Erythroblast (primary cell): ENCODE data around the gene PLEKHF1.
"Not testable (repeated sequence)": the region's sequence is repeated elsewhere in the genome, so short reads cannot be mapped to it uniquely, and the experiment has no call there.

Experiments used
- DNase-seq, 2 experiments: peaks; one replicate each; lab custom pipeline; 2025; lab: John Stamatoyannopoulos, UW
- GATA1 ChIP-seq: IDR thresholded peaks from 2 replicates; pipeline ENCODE4 v1.6.1; 2011; ENCODE audit warnings: low read depth, mild to moderate bottlenecking, control low read depth, low read length, moderate library complexity
- POLR2A ChIP-seq: IDR thresholded peaks from 2 replicates; pipeline ENCODE4 v1.6.1; 2011; ENCODE audit warnings: mild to moderate bottlenecking, low read length

Gene PLEKHF1

DNA sequence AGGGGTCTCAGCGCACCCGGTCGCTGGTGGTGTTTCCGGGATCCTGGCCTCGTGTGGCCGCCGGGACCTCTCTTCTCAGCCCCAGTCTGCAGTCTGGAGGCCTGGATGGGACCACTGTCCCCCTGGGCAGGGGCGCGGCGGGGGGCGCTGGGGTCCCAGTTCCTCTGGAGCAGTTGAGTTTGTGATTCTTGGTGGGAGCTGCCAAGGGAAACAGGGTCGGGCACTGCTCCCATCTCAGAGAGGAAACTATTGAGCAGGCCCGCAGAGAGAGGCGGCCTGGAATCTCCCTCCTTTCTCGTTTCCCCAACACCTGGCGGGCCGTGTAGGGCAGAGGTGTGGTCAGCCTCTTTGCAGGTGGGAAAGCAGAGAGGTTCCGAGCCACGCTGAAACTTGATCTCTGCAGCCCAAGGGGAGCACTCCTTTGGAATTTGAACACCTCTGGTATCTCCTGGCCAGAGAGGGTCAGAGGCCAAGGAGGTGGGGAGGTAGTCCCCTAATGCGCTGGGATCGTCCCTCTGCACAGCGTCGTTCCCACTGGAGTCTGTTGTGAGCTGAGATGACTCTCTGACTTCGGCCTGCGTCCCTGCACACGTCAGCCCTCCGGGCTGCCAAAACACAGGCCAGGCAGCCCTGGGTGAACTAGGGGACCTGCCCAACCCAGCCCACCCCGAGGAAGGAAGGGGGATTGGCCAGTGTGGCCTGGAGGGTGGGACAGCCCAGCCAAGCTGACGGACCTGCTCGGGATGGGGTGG is 741 bp downstream of the PLEKHF1 start:
- no peak for TF ChIP-seq GATA1
- TF ChIP-seq POLR2A = no peak
- no peak for DNase-seq

DNA sequence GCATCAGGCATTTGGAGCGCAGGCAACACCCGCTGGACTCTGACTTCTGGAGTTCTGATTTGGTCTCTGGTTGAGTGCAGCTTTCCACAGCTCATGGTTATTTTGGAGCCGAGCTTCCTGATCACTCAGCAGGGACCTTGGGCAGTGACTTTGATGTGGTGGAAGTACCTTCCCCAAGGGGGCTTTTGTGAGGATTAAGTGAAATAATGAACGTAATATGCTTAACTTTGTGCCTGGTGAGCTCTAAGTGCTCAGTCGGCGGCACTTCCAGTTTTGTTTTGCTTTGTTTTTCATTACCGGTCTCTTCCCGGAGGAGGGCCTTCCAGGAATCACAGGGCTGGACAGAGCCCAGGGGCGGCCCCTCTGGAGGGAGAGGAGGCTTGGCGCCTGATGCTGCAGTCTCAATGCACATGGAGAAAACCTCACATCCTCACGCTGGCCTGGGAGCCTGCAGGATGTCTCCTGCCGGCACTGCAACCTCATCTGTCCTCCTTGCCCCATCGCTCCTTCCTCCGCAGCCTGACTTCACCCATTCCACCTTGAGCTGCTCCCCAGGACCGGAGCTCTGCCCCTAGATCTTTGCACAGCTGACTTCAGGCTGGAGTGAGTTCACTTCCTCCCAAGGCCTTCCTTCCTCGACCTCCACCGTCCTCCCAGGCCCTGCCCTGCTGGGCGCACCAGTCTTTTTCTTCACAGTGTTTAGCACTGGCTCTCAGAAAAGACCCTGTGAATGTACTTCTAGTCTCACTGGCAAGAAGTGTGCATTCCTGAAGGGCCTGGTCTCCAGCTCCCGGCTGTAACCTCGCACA is 1.5 kb downstream of the PLEKHF1 start:
- peak in 1 of 2 experiments; percentile 7 for DNase-seq
- no peak for TF ChIP-seq GATA1
- no peak for TF ChIP-seq POLR2A

DNA sequence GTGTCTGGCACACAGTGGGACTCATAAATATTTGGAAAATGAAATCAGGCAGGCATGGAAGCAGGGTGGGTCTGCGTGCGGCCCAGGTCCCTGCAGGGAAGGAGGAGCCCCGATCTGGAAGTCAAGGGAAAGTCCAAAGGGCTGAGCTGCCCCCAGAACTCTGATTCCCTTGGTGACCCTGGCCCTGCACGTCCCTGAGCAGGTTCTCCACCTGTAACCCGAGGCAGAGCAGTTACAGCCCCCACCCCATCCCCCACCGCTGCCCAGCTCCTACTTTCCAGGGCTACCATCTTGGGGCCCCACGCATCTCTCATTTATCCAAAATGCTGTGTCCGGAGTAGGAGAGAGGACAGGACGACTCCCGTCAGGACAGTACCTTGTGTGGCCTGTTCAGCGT is 2.1 kb downstream of the PLEKHF1 start:
- DNase-seq = no peak
- TF ChIP-seq GATA1 = no peak

DNA sequence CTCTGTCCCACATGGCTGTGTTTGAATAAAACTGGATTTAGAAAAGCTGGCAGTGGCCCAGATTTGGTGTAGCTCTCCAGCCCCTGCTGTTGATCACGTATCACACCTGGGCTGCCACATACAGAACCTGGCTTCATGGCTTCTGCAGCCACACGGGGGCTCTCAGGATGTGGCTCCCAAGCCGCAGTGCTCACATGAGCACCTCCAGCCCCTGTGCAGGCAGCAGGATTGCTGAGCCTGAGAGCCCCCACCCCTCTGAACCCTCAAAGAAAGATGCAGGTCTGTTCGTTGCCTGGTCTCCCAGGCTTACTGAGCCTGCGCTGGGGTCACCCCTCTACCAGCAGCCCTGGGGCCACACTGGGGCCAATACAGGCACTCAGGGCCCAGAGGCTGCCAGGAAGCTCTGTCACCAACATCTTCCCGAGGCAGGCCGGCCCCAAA is 2.7 kb downstream of the PLEKHF1 start:
- TF ChIP-seq GATA1 (no peak), POLR2A (no peak)
- DNase-seq = no peak

DNA sequence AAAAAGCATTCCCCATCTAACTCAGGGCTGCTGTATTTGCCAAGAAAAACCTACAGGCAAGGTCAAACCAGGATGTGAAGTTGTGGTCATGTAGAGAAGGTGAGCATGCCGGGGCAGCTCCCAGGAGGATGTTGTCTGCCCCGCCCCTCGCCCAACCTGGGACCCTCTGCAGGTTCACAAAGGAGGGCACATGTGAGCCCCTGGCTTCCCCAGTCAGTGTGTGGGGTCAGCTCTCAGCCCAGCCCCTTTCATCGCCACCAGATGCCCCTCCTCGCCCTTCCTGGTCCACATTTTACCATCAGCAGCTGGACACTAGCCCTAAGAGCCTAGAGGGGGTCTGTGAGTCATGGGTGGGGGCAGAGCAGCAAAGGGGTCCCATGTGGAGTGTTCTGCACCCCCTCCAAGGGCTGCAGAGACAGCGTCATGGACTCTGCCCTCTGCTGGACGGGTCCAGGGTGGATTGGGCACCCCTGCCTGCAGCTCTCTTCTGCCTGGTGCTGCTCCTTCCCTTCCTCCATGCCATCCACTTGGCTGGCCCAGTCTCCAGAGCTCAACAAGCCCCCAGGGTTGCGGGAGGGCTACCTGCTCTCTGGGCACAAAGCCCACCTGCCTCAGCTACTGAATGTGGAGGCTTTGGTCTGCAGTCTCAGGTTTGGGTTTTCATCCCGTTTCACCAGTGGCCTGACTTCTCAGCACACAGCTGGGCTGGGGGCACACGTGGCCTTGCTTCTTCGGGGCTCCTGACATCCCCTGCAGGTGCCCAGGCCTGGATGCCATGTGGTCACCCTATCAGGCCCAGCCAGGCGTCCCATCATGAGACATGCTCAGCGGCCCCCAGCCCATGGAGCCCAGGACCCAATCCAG is 3.7 kb downstream of the PLEKHF1 start:
- DNase-seq = no peak
- TF ChIP-seq POLR2A (no peak), GATA1 (no peak)

DNA sequence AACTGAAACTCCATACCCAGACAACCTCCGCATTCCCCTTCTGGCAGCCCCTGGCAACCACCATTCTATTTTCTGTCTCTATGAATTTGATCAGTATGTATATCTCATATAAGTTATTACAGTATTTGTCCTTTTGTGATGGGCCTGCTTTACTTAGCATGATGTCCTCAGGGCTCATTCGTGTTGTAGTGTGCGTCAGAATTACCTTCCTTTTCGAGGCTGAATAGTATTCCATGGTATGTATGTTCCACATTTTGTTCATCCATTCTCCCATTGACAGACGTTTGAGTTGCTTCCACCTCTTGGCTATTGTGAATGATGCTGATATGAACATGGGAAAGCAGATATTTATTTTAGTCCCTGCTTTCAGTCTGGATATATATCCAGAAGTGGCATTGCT is 5.0 kb downstream of the PLEKHF1 start:
- TF ChIP-seq GATA1 (no peak), POLR2A (no peak)
- no peak for DNase-seq

DNA sequence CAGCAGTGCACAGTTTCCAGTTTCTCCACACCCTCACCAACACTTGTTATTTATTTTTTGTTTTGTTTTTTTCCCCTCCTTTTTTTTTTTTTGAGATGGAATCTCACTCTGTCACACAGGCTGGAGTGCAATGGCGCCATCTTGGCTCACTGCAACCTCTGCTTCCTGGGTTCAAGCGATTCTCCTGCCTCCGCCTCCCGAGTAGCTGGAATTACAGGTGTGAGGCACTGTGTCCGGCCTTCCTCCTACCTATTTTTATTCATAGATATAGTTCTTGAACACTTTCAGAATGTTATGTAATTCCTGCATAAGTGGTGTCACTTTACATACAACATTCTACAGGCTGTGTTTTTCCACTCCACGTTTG is 5.7 kb downstream of the PLEKHF1 start:
- not testable (repeated sequence) for DNase-seq

DNA sequence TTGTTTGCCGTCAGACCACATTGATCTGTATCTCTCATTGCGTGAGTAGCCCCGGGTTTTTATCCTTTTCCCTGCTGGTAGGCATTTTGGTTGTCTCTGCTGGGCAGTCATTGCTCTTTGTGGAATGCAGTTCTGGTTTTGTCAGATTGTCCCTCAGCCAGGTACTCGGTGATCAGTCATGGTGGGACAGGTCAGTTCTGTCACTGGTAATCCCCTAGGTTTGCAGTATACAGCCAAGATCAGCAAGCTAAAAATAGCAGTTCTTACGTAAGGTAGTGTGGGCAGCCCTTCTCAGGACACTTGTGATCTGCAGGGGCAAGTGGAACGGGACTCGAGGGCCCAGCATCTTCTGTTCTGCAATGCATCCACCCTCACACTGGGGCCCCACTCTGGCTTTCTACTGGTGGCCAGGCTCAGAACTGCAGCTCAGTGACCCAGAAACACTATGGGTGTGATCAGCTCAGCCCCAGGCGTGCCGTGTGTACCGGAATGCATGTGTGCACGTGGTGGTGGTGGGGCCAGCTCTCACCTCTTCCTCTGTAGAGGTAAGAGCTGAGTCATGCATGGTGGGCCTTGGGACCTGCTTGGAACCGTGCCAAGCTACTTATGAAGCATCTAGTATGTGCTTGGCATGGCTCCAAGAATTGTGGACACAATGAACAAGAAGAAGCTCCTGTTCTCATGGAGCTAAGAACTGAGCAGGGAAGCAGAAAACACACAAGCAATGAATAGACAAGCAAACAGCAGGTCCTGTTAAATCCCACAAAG is 6.3 kb downstream of the PLEKHF1 start:
- TF ChIP-seq POLR2A (no peak), GATA1 (no peak)
- peak; percentile 29 to 34 for DNase-seq

DNA sequence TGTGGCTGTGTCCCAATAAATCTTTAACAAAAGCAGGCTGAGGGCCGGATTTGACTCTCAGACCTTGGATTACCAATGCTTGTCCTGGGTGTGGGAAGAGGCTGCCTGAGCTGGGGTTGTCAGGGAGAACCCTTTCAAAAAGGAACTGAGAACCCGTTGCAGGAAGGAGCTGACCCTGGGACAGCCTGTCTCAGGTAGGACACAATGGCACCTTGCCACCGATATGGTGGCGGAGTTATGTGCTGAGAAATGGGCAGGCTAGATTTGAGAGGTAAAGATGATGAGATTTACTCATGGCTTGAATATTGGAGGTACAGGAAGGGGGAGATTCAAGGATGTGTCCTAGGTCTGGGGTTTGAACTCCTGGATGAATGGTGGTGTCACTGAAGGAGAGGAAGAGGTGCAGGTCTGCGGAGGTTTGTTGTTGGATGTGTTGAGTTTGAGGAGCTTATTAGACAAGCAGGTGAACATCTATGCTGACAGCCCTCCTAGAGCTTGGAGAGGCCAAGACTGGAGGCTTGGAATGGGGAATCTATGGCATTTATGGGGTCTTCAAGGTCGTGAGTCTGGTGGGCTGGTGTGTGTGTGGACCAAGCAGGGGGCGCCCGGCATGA is 7.2 kb downstream of the PLEKHF1 start:
- TF ChIP-seq GATA1 (no peak), POLR2A (no peak)
- no peak for DNase-seq

DNA sequence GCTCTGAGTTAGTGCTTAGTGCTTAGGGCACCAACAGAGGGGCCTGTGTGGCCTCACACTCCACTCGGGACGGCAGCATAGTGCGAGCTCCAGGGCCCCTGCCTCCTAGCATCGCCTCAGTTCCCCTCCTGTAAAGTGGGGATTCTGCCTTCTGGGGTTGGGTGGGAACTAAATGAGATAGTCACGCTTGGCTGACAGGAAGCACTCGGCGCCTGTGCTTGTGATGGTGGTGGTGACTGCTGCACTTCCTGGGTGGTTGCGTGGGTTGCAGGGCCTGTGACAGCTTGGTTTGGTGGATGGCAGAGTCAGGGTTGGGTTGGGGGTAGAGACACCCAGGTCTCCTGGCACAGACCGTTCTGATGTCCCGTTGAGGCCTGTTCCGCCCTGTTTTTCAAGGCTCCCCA is 7.7 kb downstream of the PLEKHF1 start:
- no peak for DNase-seq

DNA sequence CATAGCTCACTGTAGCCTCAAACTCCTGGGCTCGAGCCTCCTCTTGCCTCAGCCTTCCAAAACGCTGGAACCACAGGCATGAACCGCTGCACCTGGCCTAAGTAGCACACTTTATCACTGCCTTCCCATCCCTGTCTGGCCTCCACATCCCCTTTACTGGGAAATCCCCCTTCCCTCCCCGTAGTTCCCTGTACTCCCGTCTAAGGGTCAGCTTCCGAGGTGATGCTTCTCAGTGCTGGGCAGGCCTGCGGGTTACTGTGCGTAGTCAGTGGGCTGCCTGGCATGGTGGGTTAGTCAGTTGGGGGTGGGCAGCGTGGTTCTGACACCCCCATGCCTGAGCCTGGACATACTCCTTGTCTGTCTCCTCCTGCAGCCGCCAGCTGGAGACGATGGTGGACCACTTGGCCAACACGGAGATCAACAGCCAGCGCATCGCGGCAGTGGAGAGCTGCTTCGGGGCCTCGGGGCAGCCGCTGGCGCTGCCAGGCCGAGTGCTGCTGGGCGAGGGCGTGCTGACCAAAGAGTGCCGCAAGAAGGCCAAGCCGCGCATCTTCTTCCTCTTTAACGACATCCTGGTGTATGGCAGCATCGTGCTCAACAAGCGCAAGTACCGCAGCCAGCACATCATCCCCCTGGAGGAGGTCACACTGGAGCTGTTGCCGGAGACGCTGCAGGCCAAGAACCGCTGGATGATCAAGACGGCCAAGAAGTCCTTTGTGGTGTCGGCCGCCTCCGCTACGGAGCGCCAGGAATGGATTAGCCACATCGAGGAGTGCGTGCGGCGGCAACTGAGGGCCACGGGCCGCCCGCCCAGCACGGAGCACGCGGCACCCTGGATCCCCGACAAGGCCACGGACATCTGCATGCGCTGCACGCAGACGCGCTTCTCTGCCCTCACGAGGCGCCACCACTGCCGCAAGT is 8.4 kb downstream of the PLEKHF1 start:
- DNase-seq = no peak
- no peak for TF ChIP-seq GATA1
- TF ChIP-seq POLR2A = no peak

More for the DNA sequence above, 7.7 kb downstream of the PLEKHF1 start:
- TF ChIP-seq POLR2A (no peak), GATA1 (no peak)

DNA sequence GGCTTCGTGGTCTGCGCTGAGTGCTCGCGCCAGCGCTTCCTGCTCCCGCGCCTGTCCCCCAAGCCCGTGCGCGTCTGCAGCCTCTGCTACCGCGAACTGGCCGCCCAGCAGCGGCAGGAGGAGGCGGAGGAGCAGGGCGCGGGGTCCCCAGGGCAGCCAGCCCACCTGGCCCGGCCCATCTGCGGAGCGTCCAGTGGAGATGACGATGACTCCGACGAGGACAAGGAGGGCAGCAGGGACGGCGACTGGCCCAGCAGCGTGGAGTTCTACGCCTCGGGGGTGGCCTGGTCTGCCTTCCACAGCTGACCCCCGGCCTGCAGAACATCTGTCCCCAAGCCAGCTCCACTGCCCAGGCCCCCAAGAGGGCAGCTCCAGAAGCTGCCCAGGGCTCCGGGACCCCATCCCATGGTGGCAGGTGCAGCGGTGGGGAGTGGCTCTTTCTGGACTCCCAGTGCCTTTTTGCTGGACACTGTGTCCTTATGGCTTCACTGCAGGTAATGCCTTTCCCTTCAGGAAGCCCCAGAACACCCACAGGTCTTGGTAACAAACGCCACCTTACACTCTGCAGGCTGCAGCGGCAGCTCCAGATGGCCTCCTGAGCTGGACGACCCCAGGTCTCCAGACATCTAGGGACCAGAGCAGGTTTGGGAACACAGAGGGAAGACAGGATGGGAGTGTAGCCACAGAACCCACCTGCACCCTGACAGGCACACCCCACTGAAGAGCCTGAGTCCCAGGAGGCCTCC is 9.3 kb downstream of the PLEKHF1 start:
- TF ChIP-seq GATA1 = no peak
- DNase-seq = no peak
